Smooth muscle cell (in vitro differentiated cells): Measurements from ENCODE around the gene CCDC183. TPM values are rescaled to one million over a fixed set of nuclear protein-coding genes. Genes with fewer than 3 reads are reported as not detected.

Experiments used
- DNase-seq: peaks from one replicate; lab custom pipeline; 2025; ENCODE audit not compliant: unreplicated experiment; lab: John Stamatoyannopoulos, UW
- H2AFZ ChIP-seq: fragments of 200-600 bp; sonication (generic); 2 replicates; pipeline ENCODE4 v1.6.0; 2016; ENCODE audit warnings: antibody characterized with exemption, low read depth, mild to moderate bottlenecking
- H3F3A ChIP-seq: fragments of 200-600 bp; sonication (generic); 2 replicates; pipeline ENCODE4 v1.6.0; 2017; ENCODE audit warnings: antibody characterized with exemption, low read depth
- H3K27ac ChIP-seq: fragments of 200-600 bp; sonication (generic); 2 replicates; pipeline ENCODE4 v1.5.1; 2016; ENCODE audit warnings: low read depth, mild to moderate bottlenecking
- H3K27me3 ChIP-seq: fragments of 200-600 bp; sonication (generic); 2 replicates; pipeline ENCODE4 v1.6.1; 2016; ENCODE audit warnings: low read depth, mild to moderate bottlenecking
- H3K36me3 ChIP-seq: fragments of 200-600 bp; sonication (generic); 2 replicates; pipeline ENCODE4 v1.5.1; 2016; ENCODE audit warnings: low read depth
- H3K4me1 ChIP-seq: fragments of 200-600 bp; sonication (generic); 2 replicates; pipeline ENCODE4 v1.5.1; 2016; ENCODE audit warnings: low read depth
- H3K4me2 ChIP-seq: fragments of 200-600 bp; sonication (generic); 2 replicates; pipeline ENCODE4 v1.6.0; 2016; ENCODE audit warnings: mild to moderate bottlenecking
- H3K4me3 ChIP-seq: fragments of 200-600 bp; sonication (generic); 2 replicates; pipeline ENCODE4 v1.5.1; 2016; ENCODE audit warnings: mild to moderate bottlenecking
- H3K79me2 ChIP-seq: fragments of 200-600 bp; sonication (generic); 2 replicates; pipeline ENCODE4 v1.6.0; 2016; ENCODE audit warnings: low read depth, mild to moderate bottlenecking
- H3K9ac ChIP-seq: fragments of 200-600 bp; sonication (generic); 2 replicates; pipeline ENCODE4 v1.6.0; 2016; ENCODE audit warnings: low read depth
- H3K9me3 ChIP-seq: fragments of 200-600 bp; sonication (generic); replicated peaks from 2 replicates; pipeline ENCODE4 v1.5.1; 2016; ENCODE audit warnings: low read depth
- H4K20me1 ChIP-seq: fragments of 200-600 bp; sonication (generic); 2 replicates; pipeline ENCODE4 v1.6.0; 2016; ENCODE audit warnings: low read depth
- WGBS: methylation state at CpG from one replicate; pipeline ENCODE4 v1.1.7; 2016; ENCODE audit warnings: low lambda C conversion rate; 5-methylcytosine and 5-hydroxymethylcytosine counted together
- polyA plus RNA-seq: library from polyadenylated mRNA; unstranded; fragments of >200 nt; fragmentation: Nextera tagmentation; extraction: Ambion mirVana; gene quantifications from 2 replicates; pipeline ENCODE4 v1.2.1, GENCODE V29; 2016
- total RNA-seq: library from RNA; depleted of rRNA; stranded (reverse); fragments of >200 nt; gene quantifications from 2 replicates; pipeline ENCODE4 v1.2.3, GENCODE V29; 2014
- TF ChIP-seq, protein P1 (sequence below): fragments of 200-600 bp; sonication (generic); IDR thresholded peaks from 2 replicates; pipeline ENCODE4 v1.5.1; 2017; ENCODE audit warnings: borderline replicate concordance, mild to moderate bottlenecking, antibody characterized with exemption; ENCODE audit not compliant: insufficient read depth, poor library complexity, severe bottlenecking

The CCDC183 gene
- total and polyA plus RNA-seq, 2 experiments from 2014 or later, result 2.0 to 3.7 TPM

DNA sequence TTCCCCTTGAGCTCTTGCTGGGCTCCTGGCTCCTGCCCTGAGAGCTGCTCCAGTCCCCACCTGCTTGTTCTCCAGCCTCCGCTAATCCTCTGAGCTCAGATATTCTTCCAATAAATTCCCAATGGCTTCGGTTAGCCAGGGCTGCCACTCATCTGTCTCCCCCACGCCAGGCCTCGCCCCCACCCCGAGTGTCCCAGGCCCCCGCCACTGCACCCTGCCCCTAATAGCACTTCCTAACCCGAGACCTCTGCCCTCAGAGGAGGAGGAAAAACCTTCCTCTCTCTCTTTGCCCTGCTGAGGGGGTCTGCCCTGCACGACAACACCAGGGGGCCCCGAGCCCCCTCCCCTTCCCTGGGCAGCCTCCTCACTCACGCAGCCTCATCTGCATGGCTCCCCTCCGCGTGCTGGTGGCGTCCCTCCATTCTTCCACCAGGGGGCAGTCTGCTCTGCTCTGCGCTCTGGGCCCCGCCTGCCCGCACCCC, 26.4 kb upstream of the CCDC183 start:
- no peaks in the 10 kb centered on the region for H3K9me3 ChIP-seq
- no peaks in the 10 kb centered on the region for H3F3A ChIP-seq
- no peak overlapping the region for H3K4me2 ChIP-seq
- TF ChIP-seq, protein P1, sequence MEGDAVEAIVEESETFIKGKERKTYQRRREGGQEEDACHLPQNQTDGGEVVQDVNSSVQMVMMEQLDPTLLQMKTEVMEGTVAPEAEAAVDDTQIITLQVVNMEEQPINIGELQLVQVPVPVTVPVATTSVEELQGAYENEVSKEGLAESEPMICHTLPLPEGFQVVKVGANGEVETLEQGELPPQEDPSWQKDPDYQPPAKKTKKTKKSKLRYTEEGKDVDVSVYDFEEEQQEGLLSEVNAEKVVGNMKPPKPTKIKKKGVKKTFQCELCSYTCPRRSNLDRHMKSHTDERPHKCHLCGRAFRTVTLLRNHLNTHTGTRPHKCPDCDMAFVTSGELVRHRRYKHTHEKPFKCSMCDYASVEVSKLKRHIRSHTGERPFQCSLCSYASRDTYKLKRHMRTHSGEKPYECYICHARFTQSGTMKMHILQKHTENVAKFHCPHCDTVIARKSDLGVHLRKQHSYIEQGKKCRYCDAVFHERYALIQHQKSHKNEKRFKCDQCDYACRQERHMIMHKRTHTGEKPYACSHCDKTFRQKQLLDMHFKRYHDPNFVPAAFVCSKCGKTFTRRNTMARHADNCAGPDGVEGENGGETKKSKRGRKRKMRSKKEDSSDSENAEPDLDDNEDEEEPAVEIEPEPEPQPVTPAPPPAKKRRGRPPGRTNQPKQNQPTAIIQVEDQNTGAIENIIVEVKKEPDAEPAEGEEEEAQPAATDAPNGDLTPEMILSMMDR, result peak; percentile 46
- H4K20me1 ChIP-seq, result no peaks in the 10 kb centered on the region
- H2AFZ ChIP-seq, result no peak overlapping the region
- no peaks in the 10 kb centered on the region for H3K4me1 ChIP-seq
- H3K36me3 ChIP-seq, result no peaks in the 10 kb centered on the region
- H3K27me3 ChIP-seq, result peaks cover 6% of the 10 kb centered on the region
- no peaks in the 10 kb centered on the region for H3K79me2 ChIP-seq
- H3K4me3 ChIP-seq, result no peak overlapping the region
- no peak for DNase-seq
- 40% methylated on average over 2 of the region's 16 CpGs for WGBS
- no peak overlapping the region for H3K27ac ChIP-seq
- no peak overlapping the region for H3K9ac ChIP-seq

DNA sequence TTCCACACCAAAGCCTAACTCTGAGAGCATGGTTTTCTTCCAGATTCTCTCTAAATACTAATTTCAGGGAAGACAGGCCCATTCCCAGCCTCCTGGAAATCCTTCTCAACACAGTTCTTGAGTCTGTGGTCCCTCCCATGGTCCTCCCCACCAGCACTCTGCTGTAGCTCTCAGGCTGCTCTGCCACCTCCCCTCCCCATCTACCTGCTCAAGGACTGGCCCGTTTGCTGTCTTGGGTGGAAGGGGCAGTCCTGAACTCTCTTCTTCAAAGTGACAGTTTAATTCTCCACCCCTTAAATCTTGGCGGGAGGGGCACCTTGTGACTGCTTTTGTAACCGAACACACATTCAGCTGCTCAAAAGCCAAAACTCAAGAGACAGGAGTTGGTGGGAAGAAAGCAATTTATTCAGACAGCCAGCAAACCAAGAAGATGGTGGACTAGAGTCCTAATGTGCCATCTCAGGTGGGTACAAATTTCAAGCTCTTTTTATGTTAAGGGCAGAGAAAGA, 24.2 kb upstream of the CCDC183 start:
- no peak overlapping the region for H3K4me3 ChIP-seq
- no peaks in the 10 kb centered on the region for H3F3A ChIP-seq
- H3K4me1 ChIP-seq, result no peaks in the 10 kb centered on the region
- H3K27me3 ChIP-seq, result peaks cover 6% of the 10 kb centered on the region
- H3K36me3 ChIP-seq, result no peaks in the 10 kb centered on the region
- no peaks in the 10 kb centered on the region for H4K20me1 ChIP-seq
- H3K79me2 ChIP-seq, result no peaks in the 10 kb centered on the region
- TF ChIP-seq, protein P1, result no peak
- H3K4me2 ChIP-seq, result no peak overlapping the region
- DNase-seq, result no peak
- no peak overlapping the region for H3K9ac ChIP-seq
- H3K27ac ChIP-seq, result no peak overlapping the region
- H3K9me3 ChIP-seq, result no peaks in the 10 kb centered on the region
- no peak overlapping the region for H2AFZ ChIP-seq
- 80% methylated on average over 3 of the region's 3 CpGs for WGBS

DNA sequence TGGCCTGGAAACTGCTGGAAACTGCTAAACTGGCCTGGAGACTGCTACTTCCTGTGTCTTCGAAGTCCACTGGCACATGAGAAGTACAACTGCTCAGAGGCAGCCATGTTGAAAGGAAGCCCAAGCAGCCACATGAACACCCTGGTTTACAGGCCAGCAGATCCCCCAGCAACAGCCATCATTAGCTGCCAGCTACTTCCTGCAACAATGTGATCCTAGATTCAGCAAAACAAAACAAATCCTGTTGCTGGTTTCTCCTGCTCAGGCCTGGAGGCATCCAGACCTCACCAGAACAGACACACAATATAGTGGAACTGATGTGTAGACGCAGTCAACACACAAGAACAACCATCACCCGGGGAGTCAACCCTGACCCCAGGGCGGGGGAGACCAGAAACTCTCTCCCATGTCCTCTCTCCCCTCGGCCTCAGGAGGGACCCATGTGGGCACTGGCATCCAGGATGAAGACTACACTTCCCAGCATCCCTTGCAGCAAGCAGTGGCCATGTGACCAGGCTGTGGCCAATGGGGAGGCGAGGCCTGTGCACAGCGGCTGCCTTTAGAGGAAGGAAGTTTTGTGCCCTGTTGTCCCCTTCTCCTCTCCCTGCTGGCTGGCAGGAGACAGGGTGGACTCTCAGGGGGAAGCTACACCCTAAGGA, 22.6 kb upstream of the CCDC183 start:
- Histone ChIP-seq H3K79me2 (no peaks in the 10 kb centered on the region), H3K4me1 (no peaks in the 10 kb centered on the region), H3K9me3 (no peaks in the 10 kb centered on the region), H3K36me3 (no peaks in the 10 kb centered on the region), H4K20me1 (no peaks in the 10 kb centered on the region), H3K27ac (no peak overlapping the region), H3K4me2 (no peak overlapping the region), H3K4me3 (no peak overlapping the region), H3F3A (no peaks in the 10 kb centered on the region), H3K27me3 (no peaks in the 10 kb centered on the region), H2AFZ (no peak overlapping the region), H3K9ac (no peak overlapping the region)
- no peak for DNase-seq
- TF ChIP-seq, protein P1, result no peak
- 89% methylated on average over 7 of the region's 7 CpGs for WGBS

DNA sequence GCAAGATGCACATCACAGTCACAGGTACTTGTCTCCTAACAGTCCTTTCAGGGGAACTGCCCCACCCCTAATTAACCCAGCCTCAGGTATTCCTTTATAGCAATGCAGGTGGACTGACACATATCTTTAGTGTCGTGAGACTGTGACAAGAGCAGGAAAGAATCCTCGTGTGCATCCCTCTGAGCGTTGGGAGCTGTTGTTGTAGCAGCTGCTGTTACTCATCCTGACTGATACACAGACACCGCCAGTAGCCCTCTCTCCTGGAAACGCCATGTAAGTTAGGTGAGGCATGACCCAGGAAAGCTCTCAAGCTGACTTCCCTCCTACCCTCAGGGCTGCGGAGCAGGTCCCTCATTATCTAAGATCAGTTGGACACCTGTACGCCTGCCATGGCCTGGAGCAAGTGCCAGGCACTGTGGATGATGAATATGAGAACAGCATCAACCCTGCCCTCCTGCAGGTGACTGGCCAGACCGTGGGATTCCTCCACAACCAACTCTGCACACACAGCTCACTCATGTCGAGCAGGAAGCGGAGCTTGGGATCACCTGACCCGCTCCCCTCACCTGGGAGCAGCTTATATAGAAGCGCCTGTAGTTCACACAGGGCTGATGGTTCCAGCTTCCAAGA, 21.6 kb upstream of the CCDC183 start:
- no peaks in the 10 kb centered on the region for H3F3A ChIP-seq
- TF ChIP-seq, protein P1, result no peak
- H3K9me3 ChIP-seq, result no peaks in the 10 kb centered on the region
- H3K36me3 ChIP-seq, result no peaks in the 10 kb centered on the region
- H3K9ac ChIP-seq, result no peak overlapping the region
- H4K20me1 ChIP-seq, result no peaks in the 10 kb centered on the region
- no peak for DNase-seq
- H2AFZ ChIP-seq, result no peak overlapping the region
- no peak overlapping the region for H3K27ac ChIP-seq
- WGBS, result 79% methylated on average over 12 of the region's 12 CpGs
- no peaks in the 10 kb centered on the region for H3K27me3 ChIP-seq
- H3K4me1 ChIP-seq, result no peaks in the 10 kb centered on the region
- no peak overlapping the region for H3K4me2 ChIP-seq
- no peaks in the 10 kb centered on the region for H3K79me2 ChIP-seq
- H3K4me3 ChIP-seq, result no peak overlapping the region
